A549 (cell line): Measurements from ENCODE around the gene TSPAN14.

Source experiments
- CHD2 ChIP-seq: fragments of 150-350 bp; IDR thresholded peaks from 2 replicates; pipeline ENCODE4 v1.6.1; 2014; ENCODE audit warnings: low read length; ENCODE audit not compliant: partially characterized antibody
- ESRRA ChIP-seq: fragments of 150-350 bp; IDR thresholded peaks from 2 replicates; pipeline ENCODE4 v1.6.1; 2014; ENCODE audit warnings: mild to moderate bottlenecking, low read length, borderline replicate concordance
- HDAC2 ChIP-seq: fragments of 200-600 bp; sonication (generic); IDR thresholded peaks from 2 replicates; pipeline ENCODE4 v1.6.1; 2016
- HES2 ChIP-seq: fragments of >200 bp; sonication (Bioruptor Twin); formaldehyde crosslinking; IDR thresholded peaks from 2 replicates; pipeline ENCODE4 v1.6.1; 2016
- POLR2A ChIP-seq: IDR thresholded peaks from 2 replicates; pipeline ENCODE4 v1.6.1; 2012; ENCODE audit warnings: mild to moderate bottlenecking, low read length

DNA sequence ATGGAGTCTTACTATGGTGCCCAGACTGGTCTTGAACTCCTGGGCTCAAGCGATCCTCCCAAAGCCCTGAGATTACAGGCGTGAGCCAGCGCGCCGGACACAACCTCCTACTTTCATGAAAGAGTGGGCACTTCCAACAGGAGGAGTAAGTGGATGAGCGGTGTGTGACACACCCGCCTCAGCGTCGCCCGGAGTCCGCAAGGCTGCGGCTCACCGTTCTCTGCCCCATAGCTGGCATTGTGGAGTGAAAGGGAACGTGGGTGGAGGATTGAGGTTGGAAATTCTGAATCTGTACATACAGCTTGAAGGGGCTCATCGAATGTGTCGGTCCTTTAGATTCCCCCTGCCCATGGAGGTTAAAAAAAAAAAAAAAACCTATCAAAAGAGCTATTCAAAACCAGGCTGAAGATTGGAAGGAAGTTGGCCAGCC is 46.3 kb upstream of the TSPAN14 start:
- no peak for TF ChIP-seq ESRRA
- TF ChIP-seq HDAC2, result no peak
- TF ChIP-seq POLR2A, result no peak
- no peak for TF ChIP-seq CHD2
- no peak for TF ChIP-seq HES2
